ENCODE measurements around the gene PTGS1. TPM values are rescaled to one million over a fixed set of nuclear protein-coding genes. Genes with fewer than 3 reads are reported as not detected.

Gene PTGS1
- polyA plus RNA-seq, 1 of the 3 experiments (the other 2 are of a cell fraction): 5.4 TPM

- no peaks in the 10 kb centered on the region for H4K20me1 ChIP-seq (ENCODE audit: insufficient read depth)
- WGBS (ENCODE audit: low lambda C conversion rate): 85% methylated on average over 6 of the region's 8 CpGs
- H3K27me3 ChIP-seq (ENCODE audit: insufficient read depth): no peaks in the 10 kb centered on the region
- TF ChIP-seq REST (IDR thresholded peaks at IDR 0.05; ENCODE audit: low read depth, low read length): no peak
- no peak for TF ChIP-seq SMC3 (IDR thresholded peaks at IDR 0.05; ENCODE audit: low read depth, low read length)
- TF ChIP-seq USF1 (IDR thresholded peaks at IDR 0.05; ENCODE audit: borderline replicate concordance, low read depth): no peak
- no peak for TF ChIP-seq ZBTB33 (IDR thresholded peaks at IDR 0.05; ENCODE audit: borderline replicate concordance, low read depth)
- no peak for TF ChIP-seq GABPA (IDR thresholded peaks at IDR 0.05; ENCODE audit: low read depth)
- TF ChIP-seq YY1 (IDR thresholded peaks at IDR 0.05; ENCODE audit: low read depth): no peak
- TF ChIP-seq IRF3 (IDR thresholded peaks at IDR 0.05; ENCODE audit: low read depth, low read length): no peak
- TF ChIP-seq TEAD4 (IDR thresholded peaks at IDR 0.05; ENCODE audit: borderline replicate concordance, insufficient read depth): no peak
- TF ChIP-seq RXRA (IDR thresholded peaks at IDR 0.05; ENCODE audit: borderline replicate concordance, low read depth): no peak
- no peak for TF ChIP-seq EZH2phosphoT487 (IDR thresholded peaks at IDR 0.05; ENCODE audit: borderline replicate concordance, low read depth)
- TF ChIP-seq PBX3 (IDR thresholded peaks at IDR 0.05): no peak
- TF ChIP-seq CTCF (IDR thresholded peaks at IDR 0.05): no peak
- TF ChIP-seq FOXJ3 (CRISPR knock-in tag; IDR thresholded peaks at IDR 0.05): no peak
- TF ChIP-seq ELF1 (IDR thresholded peaks at IDR 0.05): no peak
- no peaks in the 10 kb centered on the region for H3K36me3 ChIP-seq (replicated peaks in 1 of 2; ENCODE audit: control insufficient read depth in 1 of 2, insufficient read depth in 2 of 2, low read length in 1 of 2)
- H3K79me2 ChIP-seq (ENCODE audit: insufficient read depth): no peaks in the 10 kb centered on the region
- no peak overlapping the region for H2AFZ ChIP-seq (ENCODE audit: low read depth)
- no peak overlapping the region for H3K9ac ChIP-seq
- no peak overlapping the region for H3K4me3 ChIP-seq (ENCODE audit: low read depth in 2 of 2, low read length in 1 of 2)
- DNase-seq: no peak
- no peak overlapping the region for H3K4me2 ChIP-seq
- no peaks in the 10 kb centered on the region for H3K9me3 ChIP-seq
- ChIA-PET POLR2A (no interaction called here), CTCF (interaction anchor here (0.9 to 1.9 kb wide), 2 partner anchors 247 to 248 kb away, joined by 5 read pairs; no protein-coding TSS in a partner anchor)
- no peaks in the 10 kb centered on the region for H3K9me2 ChIP-seq
- peaks cover 2 to 27% of the 10 kb centered on the region in 2 experiments; a peak in 3 of 4 replicates for H3K4me1 ChIP-seq (ENCODE audit: control insufficient read depth in 1 of 2, insufficient read depth in 2 of 2, low read depth in 1 of 2, low read length in 1 of 2)
- H3F3A ChIP-seq (replicated peaks; ENCODE audit: insufficient read depth): no peaks in the 10 kb centered on the region
- no peak overlapping the region for H3K27ac ChIP-seq (ENCODE audit: low read depth in 2 of 2, low read length in 1 of 2)
Observed at GRCh38 chr9:122371846-122372245, 1.0 kb downstream of the PTGS1 start.
